ENCODE measurements around the gene HYCC2. TPM values are rescaled to one million over a fixed set of nuclear protein-coding genes. Genes with fewer than 3 reads are reported as not detected.

The HYCC2 gene
- total RNA-seq = 26.3 and 31.5 TPM in 2 replicates

DNA sequence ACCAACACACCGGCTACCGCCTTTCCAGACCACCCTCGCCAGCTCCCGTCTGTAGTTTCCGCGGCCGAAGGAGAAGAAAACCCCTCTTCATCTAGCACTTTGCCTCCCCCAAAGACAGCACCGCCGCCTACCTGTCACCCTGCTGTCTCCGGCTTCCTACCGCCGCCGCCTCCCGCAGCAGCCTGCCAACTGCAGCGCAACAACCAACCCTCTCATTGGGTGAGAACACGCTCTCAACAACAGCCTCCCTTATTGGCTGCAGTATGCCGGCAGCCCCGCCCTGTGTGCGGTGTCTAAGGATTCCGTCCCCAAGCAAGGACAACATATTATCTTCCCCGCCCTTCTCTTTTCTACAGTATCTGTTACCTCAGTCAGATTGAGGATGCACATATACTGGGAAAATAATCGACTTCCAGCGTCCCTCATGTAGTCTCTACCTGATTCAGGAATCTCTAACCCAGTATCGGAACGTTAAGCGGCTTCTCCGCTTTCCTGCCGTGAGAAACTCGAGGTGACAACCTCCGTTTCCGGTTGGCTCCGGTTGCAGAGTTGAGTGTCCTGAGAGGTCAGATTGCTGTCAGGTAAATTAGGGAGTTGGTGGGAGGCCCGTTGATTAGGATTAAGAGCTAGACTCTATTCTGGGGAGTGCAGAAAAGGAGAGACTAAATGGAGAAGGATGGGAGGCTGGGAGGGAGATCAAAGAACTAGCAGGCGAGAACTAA lies at the start of gene HYCC2, which contains the start of gene NDUFB3:
Gene HYCC2 (minus strand): TSS at position 193 of the 722 bp plus-strand sequence. CDS start 47,662 bp downstream, outside the sequence.
Gene NDUFB3 (plus strand): TSS at position 523 of the 722 bp plus-strand sequence. CDS start 6,882 bp downstream, outside the sequence.

GRCh38 chr2:201116115-201116958 lies 44.9 kb upstream of the HYCC2 start, which contains the start of gene CFLAR:
TSS of gene CFLAR (plus strand) at chr2:201116164. CDS start at chr2:201129866, 13,702 bp downstream.

Small RNA genes within 50 kb of the gene (small RNA-seq; reads per million reads assigned to genes)
- not detected for gene RNU6-1206P

Other genes with a start within 250 kb of the HYCC2 start
- 87.8 and 104 TPM in 2 replicates for gene CLK1, start 207.0 kb downstream of the HYCC2 start, total RNA-seq
- gene PPIL3, start 182.6 kb downstream of the HYCC2 start, total RNA-seq = 17.0 and 39.6 TPM in 2 replicates
- 17.2 and 18.5 TPM in 2 replicates for gene NIF3L1, start 182.3 kb downstream of the HYCC2 start, total RNA-seq
- gene ORC2, start 108.0 kb downstream of the HYCC2 start, total RNA-seq = 29.9 and 36.4 TPM in 2 replicates
- 81.8 and 94.8 TPM in 2 replicates for gene NDUFB3, start 330 bp upstream of the HYCC2 start, total RNA-seq
- gene CFLAR, start 44.5 kb upstream of the HYCC2 start, total RNA-seq = 385 and 532 TPM in 2 replicates
- 38.4 and 53.3 TPM in 2 replicates for gene CASP10, start 111.5 kb upstream of the HYCC2 start, total RNA-seq
- 16.2 and 17.2 TPM in 2 replicates for gene CASP8, start 188.9 kb upstream of the HYCC2 start, total RNA-seq

Data from thoracic aorta endothelial cell (primary cell).